Keratinocyte (primary cell): ENCODE results near the gene ARID5B.

Experiments
- EZH2 ChIP-seq: IDR thresholded peaks from one replicate; pipeline ENCODE4 v1.6.1; 2012; ENCODE audit warnings: inconsistent platforms, mild to moderate bottlenecking, low read length, moderate library complexity
- TF ChIP-seq, protein P1 (sequence below), 3 experiments: IDR thresholded peaks in 1 of 3; conservative IDR thresholded peaks in 1 of 3; optimal IDR thresholded peaks in 1 of 3; 2 replicates in 2 of 3; 3 replicates in 1 of 3; pipeline versions ENCODE3 to v1.5.1; 2011; ENCODE audit warnings: low read length in 3 of 3, mild to moderate bottlenecking in 3 of 3, moderate library complexity in 2 of 3, control low read depth in 1 of 3, inconsistent platforms in 1 of 3; ENCODE audit not compliant: insufficient read depth in 2 of 3; ENCODE audit errors: extremely low read depth in 1 of 3

- TF ChIP-seq, protein P1, sequence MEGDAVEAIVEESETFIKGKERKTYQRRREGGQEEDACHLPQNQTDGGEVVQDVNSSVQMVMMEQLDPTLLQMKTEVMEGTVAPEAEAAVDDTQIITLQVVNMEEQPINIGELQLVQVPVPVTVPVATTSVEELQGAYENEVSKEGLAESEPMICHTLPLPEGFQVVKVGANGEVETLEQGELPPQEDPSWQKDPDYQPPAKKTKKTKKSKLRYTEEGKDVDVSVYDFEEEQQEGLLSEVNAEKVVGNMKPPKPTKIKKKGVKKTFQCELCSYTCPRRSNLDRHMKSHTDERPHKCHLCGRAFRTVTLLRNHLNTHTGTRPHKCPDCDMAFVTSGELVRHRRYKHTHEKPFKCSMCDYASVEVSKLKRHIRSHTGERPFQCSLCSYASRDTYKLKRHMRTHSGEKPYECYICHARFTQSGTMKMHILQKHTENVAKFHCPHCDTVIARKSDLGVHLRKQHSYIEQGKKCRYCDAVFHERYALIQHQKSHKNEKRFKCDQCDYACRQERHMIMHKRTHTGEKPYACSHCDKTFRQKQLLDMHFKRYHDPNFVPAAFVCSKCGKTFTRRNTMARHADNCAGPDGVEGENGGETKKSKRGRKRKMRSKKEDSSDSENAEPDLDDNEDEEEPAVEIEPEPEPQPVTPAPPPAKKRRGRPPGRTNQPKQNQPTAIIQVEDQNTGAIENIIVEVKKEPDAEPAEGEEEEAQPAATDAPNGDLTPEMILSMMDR (optimal IDR thresholded peaks at IDR 0.05 in 1 of 3, IDR thresholded peaks at IDR 0.05 in 1 of 3, conservative IDR thresholded peaks at IDR 0.05 in 1 of 3; ENCODE audit: extremely low read depth in 1 of 3, insufficient read depth in 2 of 3, low read length in 3 of 3), result no peak
- TF ChIP-seq EZH2, result no peak
Observed at GRCh38 chr10:62077330-62078015, 176.0 kb downstream of the ARID5B start.
